Measurements from ENCODE around the gene DNAJC19. TPM values are rescaled to one million over a fixed set of nuclear protein-coding genes. Genes with fewer than 3 reads are reported as not detected.

Gene DNAJC19
- total RNA-seq, 1 experiment from 2014 or later: 86.9 TPM

GRCh38 chr3:180983136-180983535, 6.4 kb downstream of the DNAJC19 start:
- Histone ChIP-seq H2AFZ (no peak overlapping the region), H3K4me3 (no peak overlapping the region), H3K36me3 (ENCODE audit: low read depth) (peaks cover 27% of the 10 kb centered on the region), H3K9me2 (ENCODE audit: insufficient read depth) (no peaks in the 10 kb centered on the region), H3K4me2 (no peak overlapping the region), H3K79me2 (ENCODE audit: low read depth) (peaks cover 10% of the 10 kb centered on the region), H3K27ac (no peak overlapping the region), H3K4me1 (replicated peaks; ENCODE audit: insufficient read depth) (0 out of 2 replicates have a peak, but pooled peaks cover 3% of the 10 kb centered on the region), H3K27me3 (ENCODE audit: insufficient read depth, low read depth) (no peaks in the 10 kb centered on the region), H4K20me1 (ENCODE audit: insufficient read depth) (0 out of 2 replicates have a peak, but pooled peaks cover 3% of the 10 kb centered on the region), H3K9me3 (ENCODE audit: insufficient read depth, low read depth) (no peaks in the 10 kb centered on the region), H3F3A (ENCODE audit: insufficient read depth, low read depth) (peaks cover 46% of the 10 kb centered on the region)
- TF ChIP-seq EZH2 (IDR thresholded peaks at IDR 0.05; ENCODE audit: low read depth) (no peak), CTCF (conservative IDR thresholded peaks at IDR 0.05) (no peak)
- intact Hi-C loops (cut with micrococcal nuclease; ENCODE audit: unreplicated experiment): loop anchor here (5.0 to 10.0 kb wide), 4 partner anchors 46 to 1702 kb away; no protein-coding TSS in a partner anchor
- no TSS peak for BruUV-seq (replicated peaks)
- ChIA-PET POLR2A (ENCODE audit: unreplicated experiment) (no interaction called here), CTCF (no interaction called here)
- DNase-seq: no peak

- peaks cover 29% of the 10 kb centered on the region for H3K36me3 ChIP-seq (ENCODE audit: low read depth)
- no peaks in the 10 kb centered on the region for H3K9me3 ChIP-seq (ENCODE audit: insufficient read depth, low read depth)
- peaks cover 43% of the 10 kb centered on the region for H3F3A ChIP-seq (ENCODE audit: insufficient read depth, low read depth)
- POLR2A ChIA-PET (ENCODE audit: unreplicated experiment): no interaction called here
- intact Hi-C loops (cut with micrococcal nuclease; ENCODE audit: unreplicated experiment): loop anchor here (5.0 to 10.0 kb wide), 4 partner anchors 45 to 1703 kb away; no protein-coding TSS in a partner anchor
- no peaks in the 10 kb centered on the region for H3K79me2 ChIP-seq (ENCODE audit: low read depth)
- no peak overlapping the region for H3K4me2 ChIP-seq
- 0 out of 2 replicates have a peak, but pooled peaks cover 3% of the 10 kb centered on the region for H4K20me1 ChIP-seq (ENCODE audit: insufficient read depth)
- H3K4me1 ChIP-seq (replicated peaks; ENCODE audit: insufficient read depth): no peaks in the 10 kb centered on the region
- BruUV-seq (replicated peaks): no TSS peak
- no peak overlapping the region for H3K27ac ChIP-seq
- DNase-seq: no peak
- no peaks in the 10 kb centered on the region for H3K9me2 ChIP-seq (ENCODE audit: insufficient read depth)
- no peak overlapping the region for H3K4me3 ChIP-seq
- H2AFZ ChIP-seq: no peak overlapping the region
- CTCF ChIA-PET: interaction anchor here (0.7 kb wide), 1 partner anchor 9 kb away, joined by 5 read pairs; no protein-coding TSS in a partner anchor
- TF ChIP-seq EZH2 (IDR thresholded peaks at IDR 0.05; ENCODE audit: low read depth) (no peak), CTCF (conservative IDR thresholded peaks at IDR 0.05) (no peak)
- no peaks in the 10 kb centered on the region for H3K27me3 ChIP-seq (ENCODE audit: insufficient read depth, low read depth)
These were observed 7.6 kb downstream of the DNAJC19 start for GRCh38 chr3:180981912-180982311.

GRCh38 chr3:180980611-180981010, 8.9 kb downstream of the DNAJC19 start:
- H3K4me1 ChIP-seq (replicated peaks; ENCODE audit: insufficient read depth): no peaks in the 10 kb centered on the region
- peaks cover 46% of the 10 kb centered on the region for H3F3A ChIP-seq (ENCODE audit: insufficient read depth, low read depth)
- H3K27me3 ChIP-seq (ENCODE audit: insufficient read depth, low read depth): no peaks in the 10 kb centered on the region
- intact Hi-C loops (cut with micrococcal nuclease; ENCODE audit: unreplicated experiment): loop anchor here (5.0 to 10.0 kb wide), 4 partner anchors 43 to 1704 kb away; no protein-coding TSS in a partner anchor
- H3K27ac ChIP-seq: no peak overlapping the region
- CTCF ChIA-PET: no interaction called here
- DNase-seq: no peak
- H3K36me3 ChIP-seq (ENCODE audit: low read depth): peaks cover 32% of the 10 kb centered on the region
- H3K9me2 ChIP-seq (ENCODE audit: insufficient read depth): no peaks in the 10 kb centered on the region
- H3K9me3 ChIP-seq (ENCODE audit: insufficient read depth, low read depth): no peaks in the 10 kb centered on the region
- H2AFZ ChIP-seq: no peak overlapping the region
- peaks cover 4% of the 10 kb centered on the region; the same call in 1 of the 2 replicates for H4K20me1 ChIP-seq (ENCODE audit: insufficient read depth)
- TF ChIP-seq CTCF (conservative IDR thresholded peaks at IDR 0.05) (no peak), EZH2 (IDR thresholded peaks at IDR 0.05; ENCODE audit: low read depth) (no peak)
- BruUV-seq (replicated peaks): no TSS peak
- no peaks in the 10 kb centered on the region for H3K79me2 ChIP-seq (ENCODE audit: low read depth)
- no peak overlapping the region for H3K4me2 ChIP-seq
- no peak overlapping the region for H3K4me3 ChIP-seq
- POLR2A ChIA-PET (ENCODE audit: unreplicated experiment): no interaction called here
